Measurements from ENCODE around the gene CNTN5. TPM values are rescaled to one million over a fixed set of nuclear protein-coding genes. Genes with fewer than 3 reads are reported as not detected.

The CNTN5 gene
- polyA plus RNA-seq, 1 of the 3 experiments (the other 2 are of a cell fraction) = not detected

DNA sequence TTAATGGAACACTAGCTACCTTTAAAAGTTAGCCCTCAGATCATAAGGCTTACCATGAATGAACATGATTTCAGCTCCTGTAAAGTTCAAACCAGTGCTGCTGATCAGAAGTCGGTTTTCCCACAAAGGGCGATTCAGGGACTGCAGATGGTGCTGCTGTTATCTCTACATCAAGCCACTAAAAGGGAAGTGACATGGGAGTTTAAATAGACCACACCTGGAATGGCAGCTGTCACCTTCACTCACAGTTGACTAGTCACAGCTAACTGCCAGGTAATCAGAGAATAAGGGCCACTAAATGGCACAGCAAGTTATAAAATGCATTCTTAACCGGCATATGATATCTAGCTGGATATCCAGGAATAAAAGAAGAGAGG lies 1085.2 kb downstream of the CNTN5 start (continued):
- TF ChIP-seq, protein P1, sequence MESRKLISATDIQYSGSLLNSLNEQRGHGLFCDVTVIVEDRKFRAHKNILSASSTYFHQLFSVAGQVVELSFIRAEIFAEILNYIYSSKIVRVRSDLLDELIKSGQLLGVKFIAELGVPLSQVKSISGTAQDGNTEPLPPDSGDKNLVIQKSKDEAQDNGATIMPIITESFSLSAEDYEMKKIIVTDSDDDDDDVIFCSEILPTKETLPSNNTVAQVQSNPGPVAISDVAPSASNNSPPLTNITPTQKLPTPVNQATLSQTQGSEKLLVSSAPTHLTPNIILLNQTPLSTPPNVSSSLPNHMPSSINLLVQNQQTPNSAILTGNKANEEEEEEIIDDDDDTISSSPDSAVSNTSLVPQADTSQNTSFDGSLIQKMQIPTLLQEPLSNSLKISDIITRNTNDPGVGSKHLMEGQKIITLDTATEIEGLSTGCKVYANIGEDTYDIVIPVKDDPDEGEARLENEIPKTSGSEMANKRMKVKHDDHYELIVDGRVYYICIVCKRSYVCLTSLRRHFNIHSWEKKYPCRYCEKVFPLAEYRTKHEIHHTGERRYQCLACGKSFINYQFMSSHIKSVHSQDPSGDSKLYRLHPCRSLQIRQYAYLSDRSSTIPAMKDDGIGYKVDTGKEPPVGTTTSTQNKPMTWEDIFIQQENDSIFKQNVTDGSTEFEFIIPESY (IDR thresholded peaks at IDR 0.05; ENCODE audit: borderline replicate concordance, low read depth) = no peak
- TF ChIP-seq ELF1 (IDR thresholded peaks at IDR 0.05) = no peak
- TF ChIP-seq, protein P2, sequence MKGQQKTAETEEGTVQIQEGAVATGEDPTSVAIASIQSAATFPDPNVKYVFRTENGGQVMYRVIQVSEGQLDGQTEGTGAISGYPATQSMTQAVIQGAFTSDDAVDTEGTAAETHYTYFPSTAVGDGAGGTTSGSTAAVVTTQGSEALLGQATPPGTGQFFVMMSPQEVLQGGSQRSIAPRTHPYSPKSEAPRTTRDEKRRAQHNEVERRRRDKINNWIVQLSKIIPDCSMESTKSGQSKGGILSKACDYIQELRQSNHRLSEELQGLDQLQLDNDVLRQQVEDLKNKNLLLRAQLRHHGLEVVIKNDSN (IDR thresholded peaks at IDR 0.05; ENCODE audit: borderline replicate concordance, low read depth) = no peak
- no peak for TF ChIP-seq NFIC (IDR thresholded peaks at IDR 0.05; ENCODE audit: borderline replicate concordance)

DNA sequence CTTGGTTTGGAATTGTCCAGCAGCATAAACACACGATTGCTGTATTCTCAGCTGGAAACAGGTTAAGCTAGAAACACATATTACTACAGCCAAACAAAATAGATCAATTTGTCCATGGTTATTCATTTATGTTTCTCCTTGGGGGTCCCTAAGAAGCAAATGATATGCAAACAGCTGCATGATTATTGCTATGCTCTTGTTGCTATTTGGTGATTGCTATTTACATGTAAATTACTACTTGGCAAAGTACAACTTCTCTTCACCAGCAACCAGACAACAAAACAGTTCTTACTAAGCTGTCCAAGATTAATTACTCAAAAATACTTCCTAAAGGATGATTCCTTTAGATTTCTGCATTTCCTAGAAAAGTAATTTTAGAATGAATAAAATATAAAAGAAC lies 1098.4 kb downstream of the CNTN5 start:
- TF ChIP-seq, protein P1 (IDR thresholded peaks at IDR 0.05; ENCODE audit: borderline replicate concordance, low read depth) = no peak
- TF ChIP-seq, protein P3, sequence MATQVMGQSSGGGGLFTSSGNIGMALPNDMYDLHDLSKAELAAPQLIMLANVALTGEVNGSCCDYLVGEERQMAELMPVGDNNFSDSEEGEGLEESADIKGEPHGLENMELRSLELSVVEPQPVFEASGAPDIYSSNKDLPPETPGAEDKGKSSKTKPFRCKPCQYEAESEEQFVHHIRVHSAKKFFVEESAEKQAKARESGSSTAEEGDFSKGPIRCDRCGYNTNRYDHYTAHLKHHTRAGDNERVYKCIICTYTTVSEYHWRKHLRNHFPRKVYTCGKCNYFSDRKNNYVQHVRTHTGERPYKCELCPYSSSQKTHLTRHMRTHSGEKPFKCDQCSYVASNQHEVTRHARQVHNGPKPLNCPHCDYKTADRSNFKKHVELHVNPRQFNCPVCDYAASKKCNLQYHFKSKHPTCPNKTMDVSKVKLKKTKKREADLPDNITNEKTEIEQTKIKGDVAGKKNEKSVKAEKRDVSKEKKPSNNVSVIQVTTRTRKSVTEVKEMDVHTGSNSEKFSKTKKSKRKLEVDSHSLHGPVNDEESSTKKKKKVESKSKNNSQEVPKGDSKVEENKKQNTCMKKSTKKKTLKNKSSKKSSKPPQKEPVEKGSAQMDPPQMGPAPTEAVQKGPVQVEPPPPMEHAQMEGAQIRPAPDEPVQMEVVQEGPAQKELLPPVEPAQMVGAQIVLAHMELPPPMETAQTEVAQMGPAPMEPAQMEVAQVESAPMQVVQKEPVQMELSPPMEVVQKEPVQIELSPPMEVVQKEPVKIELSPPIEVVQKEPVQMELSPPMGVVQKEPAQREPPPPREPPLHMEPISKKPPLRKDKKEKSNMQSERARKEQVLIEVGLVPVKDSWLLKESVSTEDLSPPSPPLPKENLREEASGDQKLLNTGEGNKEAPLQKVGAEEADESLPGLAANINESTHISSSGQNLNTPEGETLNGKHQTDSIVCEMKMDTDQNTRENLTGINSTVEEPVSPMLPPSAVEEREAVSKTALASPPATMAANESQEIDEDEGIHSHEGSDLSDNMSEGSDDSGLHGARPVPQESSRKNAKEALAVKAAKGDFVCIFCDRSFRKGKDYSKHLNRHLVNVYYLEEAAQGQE (IDR thresholded peaks at IDR 0.05; ENCODE audit: low read depth, low read length) = no peak
- TF ChIP-seq EP300 (IDR thresholded peaks at IDR 0.05; ENCODE audit: borderline replicate concordance in 1 of 2, low read depth in 1 of 2, low read length in 1 of 2) = no peak
- H3K36me3 ChIP-seq (replicated peaks in 1 of 2; ENCODE audit: control insufficient read depth in 1 of 2, insufficient read depth in 2 of 2, low read length in 1 of 2) = no peaks in the 10 kb centered on the region
- H2AFZ ChIP-seq (ENCODE audit: low read depth) = no peak overlapping the region
- no peak for DNase-seq
- 0% methylated on average over 1 of the region's 1 CpG for WGBS (ENCODE audit: low lambda C conversion rate)
- ChIA-PET POLR2A (no interaction called here), CTCF (no interaction called here)
- no peaks in the 10 kb centered on the region for H3F3A ChIP-seq (replicated peaks; ENCODE audit: insufficient read depth)
- H3K9me2 ChIP-seq = no peaks in the 10 kb centered on the region
- no peaks in the 10 kb centered on the region for H3K79me2 ChIP-seq (ENCODE audit: insufficient read depth)
- no peaks in the 10 kb centered on the region for H3K27me3 ChIP-seq (ENCODE audit: insufficient read depth)
- peaks cover 0 to 7% of the 10 kb centered on the region in 2 experiments; a peak in 1 of 4 replicates for H3K4me1 ChIP-seq (ENCODE audit: control insufficient read depth in 1 of 2, insufficient read depth in 2 of 2, low read depth in 1 of 2, low read length in 1 of 2)
- no peak overlapping the region for H3K4me2 ChIP-seq
- H3K27ac ChIP-seq (ENCODE audit: low read depth in 2 of 2, low read length in 1 of 2) = no peak overlapping the region
- no peak overlapping the region for H3K9ac ChIP-seq
- H4K20me1 ChIP-seq (ENCODE audit: insufficient read depth) = no peaks in the 10 kb centered on the region
- no peak overlapping the region for H3K4me3 ChIP-seq (ENCODE audit: low read depth in 2 of 2, low read length in 1 of 2)
- H3K9me3 ChIP-seq = no peaks in the 10 kb centered on the region

Measured in SK-N-SH (cell line).